Vagina (tissue), 2 donors: Measurements from ENCODE around the gene PKN3. TPM values are rescaled to one million over a fixed set of nuclear protein-coding genes. Genes with fewer than 3 reads are reported as not detected.

ENCODE experiments used
- DNase-seq, 2 donors: peaks; one replicate each; pipeline ENCODE4 v3.0.0-alpha.2; 2017; ENCODE audit errors: extremely low spot score in 2 of 2
- H3K27ac ChIP-seq: fragments of 200-600 bp; sonication (generic); one replicate; pipeline ENCODE4 v1.5.1; 2019
- H3K27me3 ChIP-seq: fragments of 200-600 bp; sonication (generic); one replicate; pipeline ENCODE4 v1.5.1; 2019
- H3K36me3 ChIP-seq, 2 donors: fragments of 200-600 bp; sonication (generic); one replicate each; pipeline ENCODE4 v1.5.1; 2017 to 2019
- H3K4me1 ChIP-seq: fragments of 200-600 bp; sonication (generic); one replicate; pipeline ENCODE4 v1.5.1; 2019
- H3K4me3 ChIP-seq, 2 donors: fragments of 200-600 bp; sonication (generic); 1 replicate in 1 of 2; 2 replicates in 1 of 2; pipeline ENCODE4 v1.5.1; 2016 to 2019
- H3K9me3 ChIP-seq: fragments of 200-600 bp; sonication (generic); one replicate; pipeline ENCODE4 v1.5.1; 2019
- POLR2A ChIP-seq, 2 donors: fragments of 450-650 bp; IDR thresholded peaks; one replicate each; pipeline ENCODE4 v1.6.1; 2017; ENCODE audit warnings: antibody characterized with exemption in 2 of 2, mild to moderate bottlenecking in 2 of 2, moderate library complexity in 2 of 2
- POLR2AphosphoS5 ChIP-seq, 2 donors: sonication (generic); formaldehyde crosslinking; IDR thresholded peaks; one replicate each; pipeline ENCODE4 v1.9.0; 2017; ENCODE audit warnings: antibody characterized with exemption in 2 of 2, mild to moderate bottlenecking in 2 of 2, low read depth in 1 of 2; ENCODE audit not compliant: insufficient read depth in 1 of 2
- intact Hi-C: fragments of 100-400 bp; cut with DNase I; formaldehyde crosslinking; loops from one replicate; pipeline ENCODE4 v1.15.1; 2023
- small RNA-seq: library from RNA; depleted of rRNA; stranded (forward); fragments of <200 nt; gene quantifications from one replicate; pipeline ENCODE3, GENCODE V24; 2016
- total RNA-seq: library from RNA; depleted of rRNA; stranded (reverse); fragments of >200 nt; gene quantifications from one replicate; pipeline ENCODE4 v1.2.3, GENCODE V29; 2016
- TF ChIP-seq, protein P1 (sequence below), 3 experiments: fragments of 450-650 bp in 2 of 3; fragments of 200-600 bp in 1 of 3; sonication (generic) in 1 of 3; IDR thresholded peaks; one replicate each; pipeline ENCODE4 v1.5.1; 2017 to 2019; ENCODE audit warnings: antibody characterized with exemption in 3 of 3, mild to moderate bottlenecking in 2 of 3, moderate library complexity in 2 of 3

The PKN3 gene
- total RNA-seq, 1 donor from 2014 or later, result 8.3 TPM

DNA sequence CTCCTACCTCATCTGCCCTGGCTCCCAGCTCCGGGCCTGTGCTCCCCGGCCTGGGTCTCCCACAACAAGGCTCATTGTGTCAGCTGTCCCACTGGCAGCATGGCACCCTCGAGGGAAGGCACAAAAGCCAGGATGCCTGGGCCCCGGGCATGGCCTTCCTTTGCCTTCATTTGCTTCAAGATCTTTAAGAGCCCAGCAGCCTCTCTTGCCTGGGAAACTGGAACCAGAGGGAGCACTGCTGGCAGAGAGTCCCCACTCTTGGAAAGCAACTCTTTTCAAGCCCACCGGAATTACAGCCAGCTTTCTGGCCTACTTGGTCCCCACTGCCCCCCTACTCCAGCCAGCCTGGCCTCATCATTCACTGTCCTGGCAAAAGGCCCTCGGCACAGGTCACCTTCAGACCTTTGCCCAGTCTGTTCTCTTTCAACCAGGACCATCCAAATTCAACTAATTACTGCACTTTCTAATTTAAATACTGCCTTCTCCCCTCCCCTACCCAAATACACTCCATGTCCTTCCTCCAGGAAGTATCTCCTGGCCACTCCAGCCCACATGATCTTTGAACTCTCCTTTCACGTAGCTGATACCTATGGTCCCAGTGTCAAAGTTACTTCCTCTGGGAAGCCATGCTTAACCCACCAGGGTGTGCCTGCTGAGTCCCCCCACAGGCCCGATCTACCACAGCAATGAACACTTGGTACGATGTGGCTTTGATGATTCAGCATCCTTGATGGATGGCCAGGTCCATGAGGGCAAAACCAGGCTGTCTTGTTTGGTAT lies 60.6 kb downstream of the PKN3 start:
- no peak for DNase-seq
- Histone ChIP-seq H3K36me3 (peaks cover 0 to 2% of the 10 kb centered on the region in 2 donors), H3K4me3 (no peak overlapping the region), H3K9me3 (no peaks in the 10 kb centered on the region), H3K27me3 (no peaks in the 10 kb centered on the region), H3K4me1 (peaks cover 9% of the 10 kb centered on the region), H3K27ac (no peak overlapping the region)
- TF ChIP-seq POLR2AphosphoS5 (IDR thresholded peaks at IDR 0.05; ENCODE audit: insufficient read depth in 1 of 2, low read depth in 1 of 2) (no peak), POLR2A (IDR thresholded peaks at IDR 0.05) (no peak)
- TF ChIP-seq, protein P1, sequence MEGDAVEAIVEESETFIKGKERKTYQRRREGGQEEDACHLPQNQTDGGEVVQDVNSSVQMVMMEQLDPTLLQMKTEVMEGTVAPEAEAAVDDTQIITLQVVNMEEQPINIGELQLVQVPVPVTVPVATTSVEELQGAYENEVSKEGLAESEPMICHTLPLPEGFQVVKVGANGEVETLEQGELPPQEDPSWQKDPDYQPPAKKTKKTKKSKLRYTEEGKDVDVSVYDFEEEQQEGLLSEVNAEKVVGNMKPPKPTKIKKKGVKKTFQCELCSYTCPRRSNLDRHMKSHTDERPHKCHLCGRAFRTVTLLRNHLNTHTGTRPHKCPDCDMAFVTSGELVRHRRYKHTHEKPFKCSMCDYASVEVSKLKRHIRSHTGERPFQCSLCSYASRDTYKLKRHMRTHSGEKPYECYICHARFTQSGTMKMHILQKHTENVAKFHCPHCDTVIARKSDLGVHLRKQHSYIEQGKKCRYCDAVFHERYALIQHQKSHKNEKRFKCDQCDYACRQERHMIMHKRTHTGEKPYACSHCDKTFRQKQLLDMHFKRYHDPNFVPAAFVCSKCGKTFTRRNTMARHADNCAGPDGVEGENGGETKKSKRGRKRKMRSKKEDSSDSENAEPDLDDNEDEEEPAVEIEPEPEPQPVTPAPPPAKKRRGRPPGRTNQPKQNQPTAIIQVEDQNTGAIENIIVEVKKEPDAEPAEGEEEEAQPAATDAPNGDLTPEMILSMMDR (IDR thresholded peaks at IDR 0.05), result no peak
- intact Hi-C loops, result no loop called here

DNA sequence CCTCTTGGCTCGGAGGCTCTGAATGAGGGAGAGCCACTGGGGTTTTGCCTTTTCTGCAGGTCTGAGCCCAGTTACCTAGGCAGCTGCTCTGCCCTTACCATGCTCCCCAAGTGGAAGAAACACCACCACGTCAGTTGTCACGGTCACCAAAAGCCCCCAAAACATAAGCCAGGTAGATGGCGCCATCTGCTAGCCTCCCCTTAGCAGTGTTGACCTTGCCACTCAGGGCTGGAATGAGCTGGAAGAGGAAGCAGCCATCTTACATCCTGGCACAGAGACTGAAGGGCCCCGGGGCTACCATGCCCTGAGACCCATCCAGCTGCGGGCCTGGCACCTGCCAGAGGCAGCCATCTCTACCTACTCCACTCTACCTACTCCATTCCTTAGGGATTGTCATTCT lies 62.1 kb downstream of the PKN3 start:
- TF ChIP-seq, protein P1 (IDR thresholded peaks at IDR 0.05), result no peak
- no peak for TF ChIP-seq POLR2A (IDR thresholded peaks at IDR 0.05)
- TF ChIP-seq POLR2AphosphoS5 (IDR thresholded peaks at IDR 0.05; ENCODE audit: insufficient read depth in 1 of 2, low read depth in 1 of 2), result no peak
- Histone ChIP-seq H3K27me3 (no peaks in the 10 kb centered on the region), H3K27ac (no peak overlapping the region), H3K9me3 (no peaks in the 10 kb centered on the region), H3K4me1 (peaks cover 16% of the 10 kb centered on the region), H3K36me3 (peaks cover 0 to 5% of the 10 kb centered on the region in 2 donors), H3K4me3 (no peak overlapping the region)
- DNase-seq, result no peak
- intact Hi-C loops, result no loop called here

DNA sequence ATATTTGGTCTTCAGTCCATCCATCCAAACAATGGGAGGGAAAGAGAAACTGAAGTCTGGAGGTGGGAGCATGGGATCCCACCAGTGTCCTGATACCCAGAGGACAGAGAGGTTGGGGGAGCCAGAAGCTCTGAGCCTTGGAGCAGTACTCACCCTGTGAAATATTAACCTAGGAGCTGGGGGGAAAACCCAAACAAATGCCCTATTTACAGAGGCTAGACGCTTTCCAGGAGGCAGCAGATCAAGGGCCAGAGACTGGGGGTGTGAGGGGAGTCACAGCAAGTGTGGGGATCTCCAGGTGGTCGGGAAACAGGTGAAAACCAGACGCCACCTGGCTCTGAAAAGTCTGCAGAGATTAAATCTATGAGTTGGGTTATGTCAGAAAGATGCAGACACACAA lies 63.2 kb downstream of the PKN3 start:
- Histone ChIP-seq H3K27me3 (no peaks in the 10 kb centered on the region), H3K36me3 (peaks cover 0 to 5% of the 10 kb centered on the region in 2 donors), H3K4me1 (peaks cover 27% of the 10 kb centered on the region), H3K27ac (no peak overlapping the region), H3K4me3 (no peak overlapping the region), H3K9me3 (no peaks in the 10 kb centered on the region)
- TF ChIP-seq, protein P1 (IDR thresholded peaks at IDR 0.05), result no peak
- TF ChIP-seq POLR2AphosphoS5 (IDR thresholded peaks at IDR 0.05; ENCODE audit: insufficient read depth in 1 of 2, low read depth in 1 of 2) (no peak), POLR2A (IDR thresholded peaks at IDR 0.05) (no peak)
- intact Hi-C loops, result no loop called here
- no peak for DNase-seq

DNA sequence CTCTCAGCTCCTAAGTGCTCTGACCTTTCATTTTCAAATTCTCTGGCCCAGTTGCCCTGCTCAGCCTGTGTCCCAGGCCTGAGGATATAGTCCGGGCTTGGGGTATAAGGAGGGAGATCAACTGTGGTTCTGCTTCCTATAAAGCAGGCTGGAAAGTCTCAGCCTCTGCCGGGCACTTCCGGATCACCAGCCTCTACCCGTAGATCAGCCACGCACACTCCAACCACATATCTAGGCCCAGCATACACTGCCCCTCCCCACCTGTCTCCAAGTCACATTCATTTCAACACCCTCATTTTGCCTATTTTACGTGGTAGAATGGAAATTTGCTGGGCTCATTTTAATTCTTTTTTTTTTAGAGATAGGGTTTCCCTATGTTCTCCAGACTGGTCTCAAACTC lies 66.3 kb downstream of the PKN3 start:
- TF ChIP-seq POLR2A (IDR thresholded peaks at IDR 0.05) (no peak), POLR2AphosphoS5 (IDR thresholded peaks at IDR 0.05; ENCODE audit: insufficient read depth in 1 of 2, low read depth in 1 of 2) (no peak)
- TF ChIP-seq, protein P1 (IDR thresholded peaks at IDR 0.05), result no peak
- H3K9me3 ChIP-seq, result no peaks in the 10 kb centered on the region
- no peak overlapping the region for H3K27ac ChIP-seq
- peaks cover 32% of the 10 kb centered on the region for H3K4me1 ChIP-seq
- DNase-seq, result no peak
- intact Hi-C loops, result no loop called here
- H3K36me3 ChIP-seq, result peaks cover 0 to 5% of the 10 kb centered on the region in 2 donors
- no peaks in the 10 kb centered on the region for H3K27me3 ChIP-seq
- H3K4me3 ChIP-seq, result no peak overlapping the region

Small RNA genes lying within 50 kb of the gene (small RNA-seq; reads per million reads assigned to genes)
- not detected for gene RF00017
- not detected for gene RN7SL560P

Other genes starting within 250 kb of the PKN3 start
- 18.9 TPM for gene ODF2, start 246.5 kb upstream of the PKN3 start, total RNA-seq
- 20.9 TPM for gene GLE1, start 197.8 kb upstream of the PKN3 start, total RNA-seq
- gene SPTAN1, start 149.9 kb upstream of the PKN3 start, total RNA-seq, result 292 TPM
- gene DYNC2I2, start 45.7 kb upstream of the PKN3 start, total RNA-seq, result 46.9 TPM
- gene SET, start 13.3 kb upstream of the PKN3 start, total RNA-seq, result 137 TPM
- 19.4 TPM for gene ZDHHC12, start 21.6 kb downstream of the PKN3 start, total RNA-seq
- 54.8 TPM for gene ZER1, start 69.4 kb downstream of the PKN3 start, total RNA-seq
- gene TBC1D13, start 84.8 kb downstream of the PKN3 start, total RNA-seq, result 11.0 TPM
- gene ENDOG, start 116.0 kb downstream of the PKN3 start, total RNA-seq, result 28.2 TPM
- gene SPOUT1, start 127.3 kb downstream of the PKN3 start, total RNA-seq, result 48.6 TPM
- gene KYAT1, start 179.4 kb downstream of the PKN3 start, total RNA-seq, result 11.0 TPM
- gene LRRC8A, start 179.6 kb downstream of the PKN3 start, total RNA-seq, result 110 TPM
- 23.6 TPM for gene PHYHD1, start 218.5 kb downstream of the PKN3 start, total RNA-seq
- gene DOLK, start 245.1 kb downstream of the PKN3 start, total RNA-seq, result 8.1 TPM
- gene NUP188, start 245.2 kb downstream of the PKN3 start, total RNA-seq, result 69.0 TPM